K562 (cell line): ENCODE results near the gene TRIM75.

Experiments used
- NCOR1 ChIP-seq: fragments of 450-650 bp; IDR thresholded peaks from 2 replicates; pipeline ENCODE4 v1.6.1; 2016; ENCODE audit warnings: mild to moderate bottlenecking, moderate library complexity
- SMAD4 ChIP-seq: fragments of 250-450 bp; sonication (Bioruptor Pico); conservative IDR thresholded peaks from 2 replicates; pipeline ENCODE4 v1.8.0; 2021; ENCODE audit warnings: inconsistent platforms, mild to moderate bottlenecking, moderate library complexity

DNA sequence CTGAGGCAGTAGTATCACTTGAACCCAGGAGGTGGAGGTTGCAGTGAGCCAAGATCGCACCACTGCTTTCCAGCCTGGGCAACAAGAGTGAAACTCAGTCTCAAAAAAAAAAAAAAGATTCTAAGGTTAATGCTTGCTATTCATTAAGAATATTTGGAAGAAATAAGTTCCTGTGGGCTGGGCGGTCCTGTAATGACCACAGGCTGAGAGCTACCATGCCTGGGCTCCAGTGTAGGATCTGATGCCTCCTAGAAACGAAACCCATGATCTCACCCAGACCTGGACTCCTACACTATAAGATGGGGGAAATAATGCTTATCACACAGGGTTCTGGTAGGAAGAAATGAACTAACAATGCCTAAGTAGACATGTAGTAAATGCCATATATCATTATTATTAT is 41.2 kb downstream of the TRIM75 start:
- TF ChIP-seq SMAD4 (CRISPR knock-in tag), result no peak
- TF ChIP-seq NCOR1, result no peak
